Naive thymus-derived CD4-positive, alpha-beta T cell (primary cell): ENCODE measurements around the gene RAI1. TPM values are rescaled to one million over a fixed set of nuclear protein-coding genes. Genes with fewer than 3 reads are reported as not detected.

ENCODE experiments used
- ATAC-seq: fragments of 150-1000 bp; cut with Tn5 transposase; 2 replicates; pipeline ENCODE4 v1.10.0; 2021; ENCODE audit warnings: mild to moderate bottlenecking, moderate library complexity
- CTCF ChIA-PET: fragments of 350-600 bp; sonication (Branson Sonifier 250); formaldehyde crosslinking; loops from one replicate; lab custom pipeline; 2021; ENCODE audit warnings: antibody characterized with exemption; lab: Charles Lee
- POLR2A ChIA-PET: fragments of 350-600 bp; sonication (Branson Sonifier 250); formaldehyde crosslinking; loops from one replicate; lab custom pipeline; 2021; ENCODE audit warnings: antibody characterized with exemption, inconsistent platforms; lab: Charles Lee
- DNase-seq, 9 donors: peaks; one replicate each; pipeline versions ENCODE4 v3.0.0 to v3.0.0-alpha.2; 2020 to 2022; ENCODE audit warnings: mixed read lengths in 1 of 9
- H3K27ac ChIP-seq: one replicate; pipeline ENCODE4 v1.7.0; 2013; ENCODE audit warnings: mild to moderate bottlenecking, low read depth, low read length, moderate library complexity
- H3K27me3 ChIP-seq, 2 donors: one replicate each; pipeline ENCODE4 v1.7.0; 2013; ENCODE audit warnings: low read length in 2 of 2, mild to moderate bottlenecking in 2 of 2, moderate library complexity in 2 of 2; ENCODE audit not compliant: control insufficient read depth in 2 of 2, insufficient read depth in 2 of 2
- H3K36me3 ChIP-seq, 3 experiments: 1 replicate in 2 of 3; 2 replicates in 1 of 3; pipeline ENCODE4 v1.7.0; 2013; ENCODE audit warnings: low read length in 3 of 3, mild to moderate bottlenecking in 3 of 3, moderate library complexity in 1 of 3; ENCODE audit not compliant: insufficient read depth in 3 of 3, control insufficient read depth in 2 of 3
- H3K4me1 ChIP-seq, 2 donors: one replicate each; pipeline ENCODE4 v1.7.0; 2013; ENCODE audit warnings: low read length in 2 of 2, mild to moderate bottlenecking in 2 of 2, moderate library complexity in 1 of 2; ENCODE audit not compliant: control insufficient read depth in 2 of 2, insufficient read depth in 2 of 2
- H3K4me3 ChIP-seq: 2 replicates; pipeline ENCODE4 v1.7.0; 2013; ENCODE audit warnings: mild to moderate bottlenecking, low read length
- H3K9me3 ChIP-seq, 3 experiments: 1 replicate in 2 of 3; 2 replicates in 1 of 3; pipeline ENCODE4 v1.7.0; 2013; ENCODE audit warnings: low read length in 3 of 3; ENCODE audit not compliant: control insufficient read depth in 2 of 3
- H3K27ac Mint-ChIP-seq, 9 donors: one replicate each; pipeline ENCODE4 v1.8.0; 2020 to 2022; ENCODE audit warnings: mixed read lengths in 9 of 9, mild to moderate bottlenecking in 8 of 9, moderate library complexity in 5 of 9, inconsistent platforms in 2 of 9
- H3K27me3 Mint-ChIP-seq, 5 donors: one replicate each; pipeline ENCODE4 v1.8.0; 2021 to 2022; ENCODE audit warnings: mixed read lengths in 5 of 5, mild to moderate bottlenecking in 1 of 5
- H3K36me3 Mint-ChIP-seq, 5 donors: one replicate each; pipeline ENCODE4 v1.8.0; 2020 to 2022; ENCODE audit warnings: mixed read lengths in 5 of 5, mild to moderate bottlenecking in 3 of 5, inconsistent platforms in 1 of 5
- H3K4me1 Mint-ChIP-seq, 7 donors: one replicate each; pipeline ENCODE4 v1.8.0; 2020 to 2022; ENCODE audit warnings: mixed read lengths in 7 of 7, mild to moderate bottlenecking in 3 of 7, inconsistent platforms in 1 of 7
- H3K4me3 Mint-ChIP-seq, 10 donors: one replicate each; pipeline ENCODE4 v1.8.0; 2020 to 2022; ENCODE audit warnings: mild to moderate bottlenecking in 10 of 10, mixed read lengths in 10 of 10, moderate library complexity in 6 of 10, inconsistent platforms in 2 of 10
- H3K9me3 Mint-ChIP-seq, 11 donors: one replicate each; pipeline ENCODE4 v1.8.0; 2020 to 2022; ENCODE audit warnings: mixed read lengths in 11 of 11, mild to moderate bottlenecking in 4 of 11, inconsistent platforms in 1 of 11, moderate library complexity in 1 of 11
- intact Hi-C, 2 donors: fragments of 100-400 bp; cut with micrococcal nuclease; formaldehyde crosslinking; loops; one replicate each; pipeline ENCODE4 v1.15.1; 2023
- polyA plus RNA-seq, 2 donors: library from polyadenylated mRNA; unstranded; fragments of 300-500 nt; fragmentation: Illumina TruSeq; gene quantifications; one replicate each; pipeline ENCODE4 v1.2.3, GENCODE V29; 2021
- total RNA-seq, 6 experiments: library from RNA in 5 of 6; stranded (reverse) in 5 of 6; gene quantifications; 1 replicate in 5 of 6; 2 replicates in 1 of 6; pipeline ENCODE4 v1.2.3 and lab custom pipeline; 2021 to 2026

RAI1 gene
- total and polyA plus RNA-seq, 7 experiments from 2014 or later: 2.0 to 46.2 (median 21.2) TPM

DNA sequence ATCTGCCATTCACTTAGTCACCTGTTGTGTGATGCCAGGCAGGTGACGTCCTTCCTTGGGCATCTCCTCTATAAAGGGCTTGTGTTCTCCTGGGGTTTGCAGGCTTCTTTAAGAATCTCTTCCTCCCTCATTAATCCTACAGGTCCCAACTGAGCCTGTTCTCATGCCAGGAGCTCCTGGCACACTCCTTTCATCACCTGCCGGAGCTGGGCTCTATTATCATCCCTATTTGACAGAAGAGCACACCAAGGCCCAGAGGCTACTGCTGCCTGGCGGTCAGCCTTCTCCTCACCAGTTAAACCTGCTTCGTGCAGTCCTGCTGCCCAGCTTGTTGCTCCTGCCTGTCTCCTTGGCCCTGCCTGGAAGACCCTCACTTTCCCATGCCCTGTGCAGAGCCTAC, 51.2 kb downstream of the RAI1 start:
- Mint-ChIP-seq H3K27ac (peak overlapping the region in 3 of 9 donors; percentile 8 to 29 (median 8)), H3K4me3 (peak overlapping the region in 1 of 10 donors; percentile 54), H3K9me3 (no peaks in the 10 kb centered on the region), H3K36me3 (no peaks in the 10 kb centered on the region), H3K27me3 (no peaks in the 10 kb centered on the region), H3K4me1 (peaks cover 16 to 44% (median 31%) of the 10 kb centered on the region in 7 donors)
- H3K36me3 ChIP-seq: no peaks in the 10 kb centered on the region
- POLR2A ChIA-PET: no interaction called here
- no peaks in the 10 kb centered on the region for H3K4me1 ChIP-seq
- ATAC-seq (no peak), DNase-seq (no peak)
- H3K27me3 ChIP-seq: no peaks in the 10 kb centered on the region
- no peak overlapping the region for H3K4me3 ChIP-seq
- intact Hi-C loops: no loop called here
- no peaks in the 10 kb centered on the region for H3K9me3 ChIP-seq
- CTCF ChIA-PET: interaction anchor here (0.5 kb wide), 1 partner anchor 297 kb away, joined by 6 read pairs; no protein-coding TSS in a partner anchor
- no peak overlapping the region for H3K27ac ChIP-seq

DNA sequence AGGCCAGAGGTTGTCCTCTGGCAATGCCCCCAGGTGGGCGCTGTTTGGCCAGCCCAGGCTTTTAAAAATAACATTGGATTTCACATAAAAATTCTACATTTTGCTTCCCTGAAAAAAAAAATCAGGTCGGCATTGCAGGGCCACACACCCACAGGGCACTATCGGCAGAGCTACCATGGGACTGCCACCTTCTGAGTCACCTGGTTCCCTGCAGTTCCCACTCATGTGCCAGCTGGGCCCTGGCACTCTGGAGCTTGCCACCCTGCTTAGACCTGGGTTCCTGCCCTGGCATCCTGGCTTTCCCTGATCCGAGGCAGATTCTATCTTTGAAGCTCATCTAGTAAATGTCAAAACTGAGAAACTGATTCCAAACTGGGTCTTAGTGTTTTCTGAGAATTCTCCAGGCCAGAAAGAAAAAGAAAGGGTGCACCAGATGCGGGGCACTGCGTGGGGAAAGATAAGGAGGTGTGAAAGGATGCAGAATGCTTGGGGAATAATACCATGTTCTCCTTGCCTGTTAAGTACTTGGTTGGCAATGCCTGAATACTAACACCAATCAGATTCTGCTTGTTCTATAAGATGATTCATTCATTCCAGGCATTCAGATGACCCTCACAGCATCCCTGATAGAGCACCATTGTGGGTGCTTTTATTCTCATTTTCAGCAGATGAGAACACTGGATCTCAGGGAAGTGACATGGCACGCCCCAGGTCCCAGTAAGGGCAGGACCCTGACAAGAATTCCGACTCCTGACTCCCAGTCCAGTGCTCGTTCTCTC, 51.8 kb downstream of the RAI1 start:
- ATAC-seq (no peak), DNase-seq (no peak)
- POLR2A ChIA-PET: no interaction called here
- intact Hi-C loops: no loop called here
- Mint-ChIP-seq H3K4me3 (no peak overlapping the region), H3K4me1 (peaks cover 16 to 44% (median 28%) of the 10 kb centered on the region in 7 donors), H3K27ac (peak overlapping the region in 2 of 9 donors; percentile 8 to 39), H3K27me3 (no peaks in the 10 kb centered on the region), H3K9me3 (no peaks in the 10 kb centered on the region), H3K36me3 (no peaks in the 10 kb centered on the region)
- no peaks in the 10 kb centered on the region for H3K36me3 ChIP-seq
- H3K4me3 ChIP-seq: no peak overlapping the region
- H3K27me3 ChIP-seq: no peaks in the 10 kb centered on the region
- no peak overlapping the region for H3K27ac ChIP-seq
- CTCF ChIA-PET: no interaction called here
- no peaks in the 10 kb centered on the region for H3K9me3 ChIP-seq
- no peaks in the 10 kb centered on the region for H3K4me1 ChIP-seq

DNA sequence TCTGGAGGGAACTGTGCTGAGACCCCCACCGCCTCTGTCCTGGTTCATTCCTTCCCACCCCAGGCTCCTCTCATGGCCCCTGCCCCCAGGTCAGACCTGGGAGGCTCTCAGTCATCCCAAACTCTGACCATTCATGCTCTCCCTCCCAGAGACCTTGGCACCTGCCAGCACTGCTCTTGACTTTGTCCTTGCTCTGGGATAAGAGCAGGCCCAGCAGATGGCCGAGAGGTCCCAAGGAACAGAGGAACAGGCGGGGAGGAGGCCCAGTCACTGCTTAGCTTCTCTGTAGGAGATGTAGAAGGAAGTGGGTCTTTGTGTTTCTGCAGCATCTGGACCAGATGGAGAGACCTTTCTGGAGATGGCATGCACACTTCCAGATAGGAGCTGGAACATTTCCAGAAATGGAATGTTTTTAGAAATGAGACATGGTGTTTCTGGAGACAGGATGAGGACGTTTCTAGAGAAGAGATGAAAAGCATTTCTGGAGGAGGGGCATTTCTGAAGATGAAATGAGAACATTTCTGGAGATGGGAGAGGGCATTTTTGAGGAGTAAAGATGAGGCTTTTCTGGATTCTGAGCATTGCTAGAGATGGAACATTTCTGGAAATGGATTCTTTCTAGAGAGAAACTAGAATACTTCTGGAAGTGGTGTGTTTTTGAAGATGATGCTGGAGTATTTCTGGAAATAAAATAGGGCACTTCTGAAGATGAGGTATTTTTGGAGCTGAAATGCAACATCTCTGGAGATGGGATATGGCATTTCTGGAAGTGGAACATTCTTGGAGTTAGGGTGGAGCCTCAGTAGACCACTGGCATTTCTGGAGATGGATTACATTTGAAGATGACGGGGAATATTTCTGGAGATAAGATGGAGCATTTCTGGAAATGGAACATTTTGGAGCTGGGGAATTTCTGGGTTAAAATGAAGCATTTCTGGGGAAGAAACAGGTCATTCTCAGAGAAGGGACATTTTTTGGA, 55.2 kb downstream of the RAI1 start:
- intact Hi-C loops: no loop called here
- Histone ChIP-seq H3K9me3 (no peaks in the 10 kb centered on the region), H3K4me3 (no peak overlapping the region), H3K36me3 (no peaks in the 10 kb centered on the region), H3K4me1 (peaks cover 0 to 12% of the 10 kb centered on the region in 2 donors), H3K27me3 (no peaks in the 10 kb centered on the region), H3K27ac (no peak overlapping the region)
- ATAC-seq: no peak
- Mint-ChIP-seq H3K4me1 (peaks cover 25 to 51% (median 38%) of the 10 kb centered on the region in 7 donors), H3K9me3 (no peaks in the 10 kb centered on the region), H3K4me3 (peak overlapping the region in 5 of 10 donors; percentile 7 to 59 (median 24)), H3K36me3 (no peaks in the 10 kb centered on the region), H3K27me3 (peaks cover 0 to 5% (median 0%) of the 10 kb centered on the region in 5 donors), H3K27ac (peak overlapping the region in 7 of 9 donors; percentile 45 to 84 (median 69))
- ChIA-PET POLR2A (interaction anchor here (1.5 kb wide), 1 partner anchor 15 kb away, joined by 4 read pairs; no protein-coding TSS in a partner anchor), CTCF (interaction anchor here (0.6 to 0.7 kb wide), 3 partner anchors 34 to 294 kb away, joined by 3 to 4 read pairs (median 3); no protein-coding TSS in a partner anchor)
- DNase-seq: no peak

DNA sequence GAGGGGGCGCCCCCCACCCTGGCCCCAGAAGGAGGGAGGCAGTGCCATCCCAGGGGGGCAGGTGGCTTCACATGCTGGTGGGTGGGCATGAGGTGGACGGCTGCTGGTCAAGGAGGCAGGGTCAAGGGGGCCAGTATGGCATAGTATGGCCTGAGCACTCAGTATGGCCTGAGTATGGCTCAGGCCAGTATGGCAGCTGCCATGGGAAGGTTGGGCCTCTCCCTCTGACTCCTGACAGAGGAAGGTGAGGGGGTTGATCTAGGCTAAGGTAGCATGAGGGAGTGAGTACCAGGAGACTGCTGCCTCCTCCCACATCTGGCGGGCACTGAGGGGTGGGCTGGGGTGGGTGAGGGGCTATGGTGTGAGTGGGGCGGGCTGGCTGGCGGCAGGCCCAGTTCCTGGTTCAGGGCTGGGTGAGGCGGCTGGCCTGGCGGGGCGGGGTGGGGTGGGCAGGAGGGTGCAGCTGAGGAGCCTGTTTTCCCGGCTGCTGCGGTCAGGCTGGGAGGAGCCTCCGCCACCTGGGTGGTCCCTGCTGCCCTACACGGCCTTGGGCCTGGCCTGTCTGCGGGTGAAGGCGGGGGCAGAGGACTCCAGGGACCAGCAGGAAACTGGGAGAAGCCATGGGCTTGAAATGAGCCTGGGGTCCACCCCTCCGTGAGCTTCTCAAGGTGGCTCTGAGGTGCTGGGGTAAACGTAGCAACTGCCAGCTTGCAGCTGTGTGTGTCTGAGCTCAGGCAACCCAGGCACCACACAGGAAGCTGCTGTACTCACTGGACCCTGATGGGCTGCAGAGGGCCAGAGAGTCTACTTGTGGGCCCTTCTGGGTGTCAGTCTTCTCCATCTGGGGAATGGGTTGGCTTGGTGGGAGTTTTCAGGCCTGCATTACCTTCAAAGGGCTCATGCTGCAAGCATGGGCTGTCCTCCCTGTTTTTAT, 57.0 kb downstream of the RAI1 start:
- Mint-ChIP-seq H3K36me3 (no peaks in the 10 kb centered on the region), H3K4me1 (peaks cover 22 to 47% (median 39%) of the 10 kb centered on the region in 7 donors), H3K4me3 (peak overlapping the region in 3 of 10 donors; percentile 45 to 55 (median 46)), H3K9me3 (no peaks in the 10 kb centered on the region), H3K27me3 (peaks cover 0 to 5% (median 0%) of the 10 kb centered on the region in 5 donors), H3K27ac (peak overlapping the region in 7 of 9 donors; percentile 16 to 87 (median 46))
- H3K27ac ChIP-seq: peak overlapping the region; percentile 31
- no peaks in the 10 kb centered on the region for H3K36me3 ChIP-seq
- ChIA-PET CTCF (interaction anchor here (0.6 kb wide), 1 partner anchor 47 kb away, joined by 3 read pairs; no protein-coding TSS in a partner anchor), POLR2A (interaction anchor here (1.1 to 1.4 kb wide), 3 partner anchors 11 to 17 kb away, joined by 3 to 8 read pairs (median 3); no protein-coding TSS in a partner anchor)
- intact Hi-C loops: no loop called here
- no peak for ATAC-seq
- no peak for DNase-seq
- no peaks in the 10 kb centered on the region for H3K27me3 ChIP-seq
- H3K4me1 ChIP-seq: peaks cover 0 to 12% of the 10 kb centered on the region in 2 donors
- H3K4me3 ChIP-seq: no peak overlapping the region
- no peaks in the 10 kb centered on the region for H3K9me3 ChIP-seq

DNA sequence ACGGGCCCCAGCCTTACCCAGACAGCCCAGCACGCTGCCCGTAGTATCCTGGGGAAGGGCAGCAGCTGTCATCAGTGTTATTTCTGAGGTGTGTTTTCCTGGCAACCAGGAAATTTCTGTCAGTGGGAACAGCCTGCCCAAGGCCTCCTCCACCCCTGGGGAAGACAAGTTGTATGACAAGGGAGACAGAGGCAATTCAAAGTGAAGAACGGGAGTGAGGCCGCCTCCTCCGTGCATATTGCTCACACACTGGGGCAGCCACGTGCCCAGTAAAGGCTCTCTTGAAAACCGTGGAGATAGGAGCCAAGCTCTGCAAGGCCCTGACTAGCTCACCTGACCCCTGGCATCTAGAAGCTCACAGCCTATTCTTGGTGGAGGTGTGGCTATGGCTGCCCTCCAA, 57.6 kb downstream of the RAI1 start:
- H3K36me3 Mint-ChIP-seq: no peaks in the 10 kb centered on the region
- peaks cover 21 to 46% (median 38%) of the 10 kb centered on the region in 7 donors for H3K4me1 Mint-ChIP-seq
- ChIA-PET POLR2A (interaction anchor here (1.1 to 1.4 kb wide), 6 partner anchors 11 to 19 kb away, joined by 3 to 8 read pairs (median 3); no protein-coding TSS in a partner anchor), CTCF (interaction anchor here (0.6 kb wide), 1 partner anchor 46 kb away, joined by 3 read pairs; no protein-coding TSS in a partner anchor)
- intact Hi-C loops: no loop called here
- H3K27me3 Mint-ChIP-seq: peaks cover 0 to 5% (median 0%) of the 10 kb centered on the region in 5 donors
- no peaks in the 10 kb centered on the region for H3K9me3 ChIP-seq
- H3K9me3 Mint-ChIP-seq: no peaks in the 10 kb centered on the region
- peaks cover 0 to 12% of the 10 kb centered on the region in 2 donors for H3K4me1 ChIP-seq
- peak overlapping the region; percentile 31 for H3K27ac ChIP-seq
- H3K27me3 ChIP-seq: no peaks in the 10 kb centered on the region
- ATAC-seq (no peak), DNase-seq (no peak)
- peak overlapping the region in 8 of 9 donors; percentile 26 to 86 (median 70) for H3K27ac Mint-ChIP-seq
- no peaks in the 10 kb centered on the region for H3K36me3 ChIP-seq
- H3K4me3 ChIP-seq: no peak overlapping the region
- peak overlapping the region in 5 of 10 donors; percentile 16 to 55 (median 45) for H3K4me3 Mint-ChIP-seq
